ENCODE data around the gene LEFTY1. TPM values are rescaled to one million over a fixed set of nuclear protein-coding genes. Genes with fewer than 3 reads are reported as not detected.
A peak's percentile ranks its signal among the peaks of the same experiment; 100 is the strongest.
"Not testable (repeated sequence)": the region's sequence is repeated elsewhere in the genome, so short reads cannot be mapped to it uniquely, and the experiment has no call there.

The LEFTY1 gene, protein sequence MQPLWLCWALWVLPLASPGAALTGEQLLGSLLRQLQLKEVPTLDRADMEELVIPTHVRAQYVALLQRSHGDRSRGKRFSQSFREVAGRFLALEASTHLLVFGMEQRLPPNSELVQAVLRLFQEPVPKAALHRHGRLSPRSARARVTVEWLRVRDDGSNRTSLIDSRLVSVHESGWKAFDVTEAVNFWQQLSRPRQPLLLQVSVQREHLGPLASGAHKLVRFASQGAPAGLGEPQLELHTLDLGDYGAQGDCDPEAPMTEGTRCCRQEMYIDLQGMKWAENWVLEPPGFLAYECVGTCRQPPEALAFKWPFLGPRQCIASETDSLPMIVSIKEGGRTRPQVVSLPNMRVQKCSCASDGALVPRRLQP
- polyA plus RNA-seq (2013, experiment 1 of 2) = 30.4 TPM
- polyA plus RNA-seq (2013, experiment 2 of 2) = 31.3 TPM

DNA sequence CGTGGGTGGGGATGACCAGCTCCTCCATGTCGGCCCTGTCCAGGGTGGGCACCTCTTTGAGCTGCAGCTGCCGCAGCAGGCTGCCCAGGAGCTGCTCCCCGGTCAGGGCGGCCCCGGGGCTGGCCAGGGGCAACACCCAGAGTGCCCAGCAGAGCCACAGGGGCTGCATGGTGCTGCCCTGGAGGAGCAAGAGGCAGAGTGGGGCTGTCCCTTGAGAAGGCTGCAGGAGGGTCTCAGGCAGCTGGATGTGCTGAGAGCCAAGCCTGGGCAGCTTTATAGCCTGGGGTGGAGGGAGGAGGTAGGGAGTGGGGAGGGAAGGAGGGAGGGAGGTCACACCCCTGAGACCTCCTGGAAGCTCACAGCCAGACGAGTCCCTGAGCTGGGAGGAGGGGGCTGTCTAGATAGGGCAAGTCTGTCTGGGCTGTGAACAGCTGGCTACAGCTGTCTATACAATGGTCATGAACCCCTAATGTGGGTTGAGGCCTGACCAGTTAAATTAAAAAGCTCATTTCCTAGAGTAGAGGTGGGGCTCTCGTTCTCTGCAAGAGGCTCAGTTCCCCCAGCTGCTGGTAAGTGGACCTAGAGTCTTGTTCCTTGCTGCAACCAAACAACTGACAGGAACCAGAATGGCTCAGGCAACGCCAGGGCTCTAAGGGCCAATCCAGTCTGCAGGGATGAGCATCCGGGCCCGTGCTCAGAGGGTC is at the start of gene LEFTY1:
Gene LEFTY1, minus strand, starts transcription at position 249 of the 704 bp plus-strand sequence. Its CDS starts 80 bp downstream, at position 169.
- H3K4me1 ChIP-seq (ENCODE audit: insufficient read depth, low read length) = peaks cover 24% of the 10 kb centered on the region
- no peaks in the 10 kb centered on the region for H3K9me3 ChIP-seq (ENCODE audit: insufficient read depth, low read depth, low read length)
- peaks cover 34% of the 10 kb centered on the region for H3K27me3 ChIP-seq (ENCODE audit: insufficient read depth, low read length)
- H3K4me3 ChIP-seq (ENCODE audit: low read length) = peak within 1 kb of the TSS; percentile 47
- H3K36me3 ChIP-seq (ENCODE audit: insufficient read depth, low read length) = 0 out of 2 replicates have a peak, but pooled peaks cover 5% of the 10 kb centered on the region
- peak within 1 kb of the TSS; percentile 75 for H3K9ac ChIP-seq (ENCODE audit: low read depth, low read length)
- peak within 1 kb of the TSS; percentile 24; the same call in 1 of the 2 replicates for H3K27ac ChIP-seq (ENCODE audit: low read depth, low read length)
- WGBS = 31% methylated on average over 11 of the region's 11 CpGs

DNA sequence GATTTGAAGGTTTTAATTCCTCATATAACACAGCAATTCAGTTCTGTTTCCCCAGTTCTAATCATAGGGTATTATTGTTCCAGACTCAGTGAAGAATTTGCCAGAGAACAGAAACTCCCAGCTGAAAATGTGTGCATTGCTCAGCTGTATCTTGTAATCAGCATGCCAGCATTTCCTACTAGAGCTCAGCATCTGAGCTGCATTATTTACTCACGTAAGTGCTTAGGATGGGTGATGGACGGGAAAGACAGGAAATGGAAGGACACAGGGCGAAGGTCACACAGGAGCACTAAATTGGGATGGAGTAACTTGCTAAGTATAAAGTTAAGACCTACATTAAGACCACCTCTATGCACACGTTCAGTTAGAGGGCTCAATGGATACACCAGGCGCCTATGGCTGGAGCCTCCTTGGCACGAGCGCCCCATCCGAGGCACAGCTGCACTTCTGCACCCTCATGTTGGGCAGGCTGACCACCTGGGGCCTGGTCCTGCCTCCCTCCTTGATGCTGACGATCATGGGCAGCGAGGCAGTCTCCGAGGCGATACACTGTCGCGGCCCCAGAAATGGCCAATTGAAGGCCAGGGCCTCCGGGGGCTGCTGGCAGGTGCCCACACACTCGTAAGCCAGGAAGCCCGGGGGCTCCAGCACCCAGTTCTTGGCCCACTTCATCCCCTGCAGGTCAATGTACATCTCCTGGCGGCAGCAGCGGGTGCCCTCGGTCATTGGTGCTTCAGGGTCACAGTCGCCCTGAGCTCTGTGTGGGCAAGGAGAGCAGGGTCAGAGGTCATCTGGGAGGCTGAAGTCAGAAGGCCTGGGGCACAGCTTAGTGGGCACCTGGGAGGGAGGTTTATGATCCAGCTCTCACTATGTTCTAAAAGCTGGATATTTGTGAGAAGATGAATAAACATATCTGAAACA is 48.4 kb upstream of the LEFTY1 start:
- Histone ChIP-seq H3K9me3 (ENCODE audit: insufficient read depth, low read depth, low read length) (no peaks in the 10 kb centered on the region), H3K36me3 (ENCODE audit: insufficient read depth, low read length) (no peaks in the 10 kb centered on the region), H3K9ac (ENCODE audit: low read depth, low read length) (no peak overlapping the region), H3K27me3 (ENCODE audit: insufficient read depth, low read length) (peaks cover 13% of the 10 kb centered on the region), H3K27ac (ENCODE audit: low read depth, low read length) (no peak overlapping the region), H3K4me1 (ENCODE audit: insufficient read depth, low read length) (peaks cover 6% of the 10 kb centered on the region; the same call in 1 of the 2 replicates), H3K4me3 (ENCODE audit: low read length) (no peak overlapping the region)
- WGBS = 94% methylated on average over 21 of the region's 21 CpGs

DNA sequence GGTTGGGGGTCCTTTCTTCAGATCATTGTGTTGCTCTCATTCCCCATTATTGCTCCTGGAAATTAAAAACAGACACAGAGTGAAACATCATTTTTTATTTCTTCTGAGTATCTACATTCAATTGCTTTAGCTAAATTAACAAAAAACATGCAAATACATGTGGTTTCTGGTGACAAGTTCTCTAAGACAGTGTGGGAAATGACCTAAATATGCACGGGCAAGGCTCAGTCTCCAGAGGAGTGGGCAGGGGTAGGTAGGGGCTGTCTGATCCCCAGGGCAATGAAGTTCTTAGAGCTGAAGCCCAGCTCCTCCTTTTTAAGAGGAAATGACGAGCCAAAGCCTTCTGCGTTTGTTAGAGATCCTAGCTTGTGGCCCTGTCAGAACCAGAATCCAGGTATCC is 47.6 kb upstream of the LEFTY1 start:
- no peak overlapping the region for H3K4me3 ChIP-seq (ENCODE audit: low read length)
- H3K36me3 ChIP-seq (ENCODE audit: insufficient read depth, low read length) = no peaks in the 10 kb centered on the region
- H3K4me1 ChIP-seq (ENCODE audit: insufficient read depth, low read length) = peaks cover 4% of the 10 kb centered on the region; the same call in 1 of the 2 replicates
- H3K27ac ChIP-seq (ENCODE audit: low read depth, low read length) = no peak overlapping the region
- H3K27me3 ChIP-seq (ENCODE audit: insufficient read depth, low read length) = peaks cover 13% of the 10 kb centered on the region
- no peak overlapping the region for H3K9ac ChIP-seq (ENCODE audit: low read depth, low read length)
- 66% methylated on average over 3 of the region's 3 CpGs for WGBS
- H3K9me3 ChIP-seq (ENCODE audit: insufficient read depth, low read depth, low read length) = no peaks in the 10 kb centered on the region

DNA sequence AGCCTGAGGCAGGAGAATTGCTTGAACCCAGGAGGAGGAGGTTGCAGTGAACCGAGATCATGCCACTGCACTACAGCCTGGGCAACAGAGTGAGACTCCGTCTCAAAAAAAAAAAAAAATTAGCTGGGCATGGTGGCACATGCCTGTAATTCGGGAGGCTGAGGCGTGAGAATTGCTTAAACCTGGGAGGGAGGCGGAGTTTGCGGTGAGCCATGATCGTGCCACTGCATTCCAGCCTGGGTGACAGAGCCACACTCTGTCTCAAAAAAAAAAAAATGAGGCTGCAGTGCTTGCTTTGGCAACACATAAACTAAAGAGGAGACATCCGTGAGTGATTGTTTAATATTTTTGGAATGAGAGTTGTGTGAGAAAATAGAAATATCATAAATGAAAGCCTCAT is 47.1 kb upstream of the LEFTY1 start:
- H3K9me3 ChIP-seq (ENCODE audit: insufficient read depth, low read depth, low read length); H3K4me1 ChIP-seq (ENCODE audit: insufficient read depth, low read length); H3K36me3 ChIP-seq (ENCODE audit: insufficient read depth, low read length); H3K27ac ChIP-seq (ENCODE audit: low read depth, low read length); H3K9ac ChIP-seq (ENCODE audit: low read depth, low read length); H3K4me3 ChIP-seq (ENCODE audit: low read length): not testable (repeated sequence)
- peaks cover 13% of the 10 kb centered on the region for H3K27me3 ChIP-seq (ENCODE audit: insufficient read depth, low read length)
- WGBS = 88% methylated on average over 7 of the region's 8 CpGs

DNA sequence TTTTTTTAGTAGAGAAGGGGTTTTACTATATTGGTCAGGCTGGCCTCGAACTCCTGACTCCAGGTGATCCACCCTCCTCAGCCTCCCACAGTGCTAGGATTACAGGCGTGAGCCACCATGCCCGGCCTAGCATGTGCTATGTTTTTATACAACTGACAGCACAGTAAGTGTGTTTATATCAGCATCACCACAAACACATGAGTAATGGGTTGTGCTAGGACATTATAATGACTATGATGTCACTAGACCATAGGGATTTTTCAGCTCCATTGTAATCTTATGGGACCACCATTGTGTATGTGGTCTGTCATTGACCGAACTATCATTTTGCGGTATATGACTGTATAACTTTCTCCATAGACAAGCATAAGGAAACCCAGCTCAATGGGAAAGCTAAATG is 45.8 kb upstream of the LEFTY1 start:
- no peaks in the 10 kb centered on the region for H3K36me3 ChIP-seq (ENCODE audit: insufficient read depth, low read length)

DNA sequence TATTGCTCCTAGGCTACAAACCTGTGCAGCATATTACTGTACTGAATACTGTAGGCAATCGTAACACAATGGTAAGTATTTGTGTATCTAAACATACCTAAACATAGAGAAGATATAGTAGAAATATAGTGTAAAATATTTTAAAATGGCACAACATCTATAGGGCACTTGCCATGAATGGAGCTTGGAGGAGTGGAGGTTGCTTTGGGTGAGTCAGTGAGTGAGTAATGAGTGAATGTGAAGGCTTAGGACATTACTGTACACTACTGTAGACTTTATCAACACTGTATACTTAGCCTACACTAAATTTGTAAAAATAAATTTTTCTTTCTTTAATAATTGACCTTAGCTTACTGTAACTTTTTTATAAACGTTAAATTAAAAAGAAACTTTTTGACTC is 44.1 kb upstream of the LEFTY1 start:
- H3K36me3 ChIP-seq (ENCODE audit: insufficient read depth, low read length) = no peaks in the 10 kb centered on the region
- H3K27ac ChIP-seq (ENCODE audit: low read depth, low read length) = no peak overlapping the region
- H3K27me3 ChIP-seq (ENCODE audit: insufficient read depth, low read length) = no peaks in the 10 kb centered on the region
- 86% methylated on average over 1 of the region's 2 CpGs for WGBS
- no peak overlapping the region for H3K9ac ChIP-seq (ENCODE audit: low read depth, low read length)
- no peaks in the 10 kb centered on the region for H3K4me1 ChIP-seq (ENCODE audit: insufficient read depth, low read length)
- H3K4me3 ChIP-seq (ENCODE audit: low read length) = no peak overlapping the region
- no peaks in the 10 kb centered on the region for H3K9me3 ChIP-seq (ENCODE audit: insufficient read depth, low read depth, low read length)

More for the DNA sequence above, 45.8 kb upstream of the LEFTY1 start:
- WGBS = 94% methylated on average over 5 of the region's 5 CpGs
- no peak overlapping the region for H3K9ac ChIP-seq (ENCODE audit: low read depth, low read length)
- H3K27ac ChIP-seq (ENCODE audit: low read depth, low read length) = no peak overlapping the region
- H3K27me3 ChIP-seq (ENCODE audit: insufficient read depth, low read length) = peaks cover 4% of the 10 kb centered on the region; the same call in 1 of the 2 replicates
- no peak overlapping the region for H3K4me3 ChIP-seq (ENCODE audit: low read length)
- no peaks in the 10 kb centered on the region for H3K4me1 ChIP-seq (ENCODE audit: insufficient read depth, low read length)
- H3K9me3 ChIP-seq (ENCODE audit: insufficient read depth, low read depth, low read length) = no peaks in the 10 kb centered on the region

DNA sequence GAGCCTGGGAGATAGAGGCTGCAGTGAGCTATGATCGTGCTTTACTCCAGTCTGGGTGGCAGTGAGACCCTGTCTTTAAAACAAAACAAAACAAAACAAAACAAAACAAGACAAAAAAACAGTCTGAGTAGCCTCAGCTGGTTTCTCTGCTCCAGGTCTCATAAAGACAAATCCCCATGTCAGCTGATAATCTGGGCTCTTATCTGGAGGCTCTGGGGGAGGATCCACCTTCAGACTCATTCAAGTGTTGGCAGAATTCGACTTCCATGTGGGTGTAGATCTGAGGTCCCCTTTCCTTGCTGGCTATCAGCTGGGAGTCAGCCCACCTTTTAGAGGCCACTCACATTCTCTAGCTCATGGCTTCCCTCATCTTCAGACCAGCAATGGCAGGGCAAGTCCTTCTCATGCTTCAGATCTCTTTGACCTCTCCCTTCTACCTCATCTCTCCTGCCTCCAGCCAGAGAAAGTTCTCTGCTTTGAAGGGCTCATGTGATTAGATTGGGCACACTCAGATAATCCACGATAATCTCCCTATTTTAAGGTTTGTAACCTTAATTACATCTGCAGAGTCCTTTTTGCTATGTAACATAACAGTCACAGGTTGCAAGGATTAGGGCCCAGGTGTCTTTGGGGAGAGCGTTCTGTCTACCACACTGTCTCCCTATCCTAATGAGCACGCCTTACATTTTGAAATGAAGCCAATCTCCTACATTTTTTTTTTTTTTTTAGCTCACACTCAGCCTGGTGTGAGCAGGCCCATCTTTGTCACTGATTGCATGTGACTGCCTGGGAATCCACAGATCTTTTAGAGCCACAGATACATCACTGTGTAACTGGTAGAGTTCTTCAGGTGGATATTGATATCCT is 42.6 kb upstream of the LEFTY1 start:
- H3K9me3 ChIP-seq (ENCODE audit: insufficient read depth, low read depth, low read length) = no peaks in the 10 kb centered on the region
- 86% methylated on average over 5 of the region's 5 CpGs for WGBS
- no peak overlapping the region for H3K27ac ChIP-seq (ENCODE audit: low read depth, low read length)
- no peak overlapping the region for H3K9ac ChIP-seq (ENCODE audit: low read depth, low read length)
- peaks cover 3% of the 10 kb centered on the region; the same call in 1 of the 2 replicates for H3K4me1 ChIP-seq (ENCODE audit: insufficient read depth, low read length)
- H3K27me3 ChIP-seq (ENCODE audit: insufficient read depth, low read length) = no peaks in the 10 kb centered on the region
- no peak overlapping the region for H3K4me3 ChIP-seq (ENCODE audit: low read length)
- H3K36me3 ChIP-seq (ENCODE audit: insufficient read depth, low read length) = no peaks in the 10 kb centered on the region

DNA sequence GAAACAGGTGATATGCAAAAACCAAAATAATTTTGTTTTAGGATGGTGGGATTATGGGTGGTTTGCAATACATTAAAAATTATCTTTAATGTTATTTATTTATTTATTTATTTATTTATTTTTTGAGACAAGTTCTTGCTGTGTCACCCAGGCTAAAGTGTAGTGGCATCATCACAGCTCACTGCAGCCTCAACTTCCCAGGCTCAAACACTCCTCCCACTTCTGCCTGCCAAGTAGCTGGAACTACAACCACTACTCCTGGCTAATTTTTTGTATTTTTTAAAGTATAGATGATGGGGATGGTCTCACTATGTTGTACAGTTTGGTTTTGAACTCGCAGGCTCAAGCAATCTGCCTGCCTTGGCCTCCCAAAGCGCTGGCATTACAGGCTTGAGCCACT is 41.6 kb upstream of the LEFTY1 start:
- no peaks in the 10 kb centered on the region for H3K36me3 ChIP-seq (ENCODE audit: insufficient read depth, low read length)
- H3K9me3 ChIP-seq (ENCODE audit: insufficient read depth, low read depth, low read length) = no peaks in the 10 kb centered on the region
- H3K4me3 ChIP-seq (ENCODE audit: low read length) = no peak overlapping the region
- H3K9ac ChIP-seq (ENCODE audit: low read depth, low read length) = no peak overlapping the region
- no peak overlapping the region for H3K27ac ChIP-seq (ENCODE audit: low read depth, low read length)
- peaks cover 5% of the 10 kb centered on the region; the same call in 1 of the 2 replicates for H3K4me1 ChIP-seq (ENCODE audit: insufficient read depth, low read length)
- WGBS = 98% methylated on average over 2 of the region's 2 CpGs
- H3K27me3 ChIP-seq (ENCODE audit: insufficient read depth, low read length) = no peaks in the 10 kb centered on the region

DNA sequence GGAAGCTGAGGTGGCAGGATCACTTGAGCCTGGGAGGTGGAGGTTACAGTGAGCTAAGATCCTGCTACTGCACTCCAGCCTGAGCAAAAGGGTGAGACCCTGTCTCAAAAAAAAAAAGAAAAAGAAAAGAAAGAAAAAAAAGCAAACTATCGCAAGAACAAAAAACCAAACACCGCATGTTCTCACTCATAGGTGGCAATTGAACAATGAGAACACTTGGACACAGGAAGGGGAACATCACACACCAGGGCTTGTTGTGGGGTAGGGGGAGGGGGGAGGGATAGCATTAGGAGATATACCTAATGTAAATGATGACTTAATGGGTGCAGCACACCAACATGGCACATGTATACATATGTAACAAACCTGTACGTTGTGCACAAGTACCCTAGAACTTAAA is 40.5 kb upstream of the LEFTY1 start:
- H3K36me3 ChIP-seq (ENCODE audit: insufficient read depth, low read length); H3K4me3 ChIP-seq (ENCODE audit: low read length); H3K4me1 ChIP-seq (ENCODE audit: insufficient read depth, low read length); H3K9ac ChIP-seq (ENCODE audit: low read depth, low read length); H3K9me3 ChIP-seq (ENCODE audit: insufficient read depth, low read depth, low read length); H3K27me3 ChIP-seq (ENCODE audit: insufficient read depth, low read length); H3K27ac ChIP-seq (ENCODE audit: low read depth, low read length): not testable (repeated sequence)
- no CpG with 5 or more reads among the region's 3 CpGs for WGBS
